HPDE6-E6E7 (cell line): ENCODE data around the gene ESR2.
A peak's percentile ranks its signal among the peaks of the same experiment; 100 is the strongest.
"Not testable (repeated sequence)": the region's sequence is repeated elsewhere in the genome, so short reads cannot be mapped to it uniquely, and the experiment has no call there.

Source experiments
- DNase-seq: peaks from one replicate; pipeline ENCODE4 v3.0.0; 2011; ENCODE audit warnings: missing footprints; ENCODE audit errors: extremely low spot score

ESR2 gene

GRCh38 chr14:64293976-64294671, at the start of gene ESR2:
TSS of gene ESR2 (minus strand) at chr14:64294371. CDS start at chr14:64282985, 11,386 bp downstream.
- DNase-seq, result no peak

GRCh38 chr14:64340560-64341196, 46.5 kb upstream of the ESR2 start:
- no peak for DNase-seq

- DNase-seq, result peak; percentile 99
Measured at GRCh38 chr14:64338616-64339316, 44.6 kb upstream of the ESR2 start.

- peak; percentile 41 for DNase-seq
Measured at GRCh38 chr14:64337888-64338615, 43.9 kb upstream of the ESR2 start.

- DNase-seq, result no peak
Measured at GRCh38 chr14:64329149-64329548, 35.0 kb upstream of the ESR2 start.

GRCh38 chr14:64326502-64326901, 32.3 kb upstream of the ESR2 start:
- DNase-seq, result no peak

GRCh38 chr14:64324895-64325294, 30.7 kb upstream of the ESR2 start:
- no peak for DNase-seq

- DNase-seq, result no peak
Measured at GRCh38 chr14:64324461-64324860, 30.3 kb upstream of the ESR2 start.

GRCh38 chr14:64320362-64320761, 26.2 kb upstream of the ESR2 start:
- DNase-seq, result not testable (repeated sequence)

- DNase-seq, result not testable (repeated sequence)
Measured at GRCh38 chr14:64318695-64319094, 24.5 kb upstream of the ESR2 start.

GRCh38 chr14:64303471-64303917, 9.3 kb upstream of the ESR2 start:
- DNase-seq, result peak; percentile 63

GRCh38 chr14:64298773-64299172, 4.6 kb upstream of the ESR2 start:
- DNase-seq, result no peak

- peak; percentile 67 for DNase-seq
Measured at GRCh38 chr14:64296561-64296960, 2.4 kb upstream of the ESR2 start.

GRCh38 chr14:64294672-64295413, 672 bp upstream of the ESR2 start:
- peak; percentile 58 for DNase-seq

- DNase-seq, result no peak
Measured at GRCh38 chr14:64292197-64292596, 2.0 kb downstream of the ESR2 start.

- no peak for DNase-seq
Measured at GRCh38 chr14:64289571-64289970, 4.6 kb downstream of the ESR2 start.

GRCh38 chr14:64281805-64282204, 12.4 kb downstream of the ESR2 start:
- DNase-seq, result no peak

GRCh38 chr14:64279704-64280668, 14.2 kb downstream of the ESR2 start:
- no peak for DNase-seq

GRCh38 chr14:64278458-64278857, 15.7 kb downstream of the ESR2 start:
- no peak for DNase-seq

- no peak for DNase-seq
Measured at GRCh38 chr14:64272019-64272418, 22.2 kb downstream of the ESR2 start.
